HepG2 (cell line): ENCODE data around the gene LCE3B.

Experiments used
- ASH2L ChIP-seq: fragments of 300-600, 200-600 bp; sonication (generic); IDR thresholded peaks from 2 replicates; pipeline ENCODE4 v1.7.0; 2017; ENCODE audit warnings: low read depth, mild to moderate bottlenecking, moderate library complexity, mixed read lengths, low read length; ENCODE audit not compliant: insufficient read length
- FOXC1 ChIP-seq: sonication (generic); formaldehyde crosslinking; IDR thresholded peaks from 2 replicates; pipeline ENCODE4 v1.8.0; 2022; ENCODE audit warnings: mild to moderate bottlenecking, missing genetic modification reagents, borderline replicate concordance
- POLR2A ChIP-seq, 2 experiments: IDR thresholded peaks; 2 replicates each; pipeline ENCODE4 v1.6.1; 2011; ENCODE audit warnings: low read depth in 2 of 2, low read length in 2 of 2, mild to moderate bottlenecking in 1 of 2, moderate library complexity in 1 of 2; ENCODE audit not compliant: insufficient read depth in 1 of 2
- TAF1 ChIP-seq: sonication (generic); formaldehyde crosslinking; IDR thresholded peaks from 2 replicates; pipeline ENCODE4 v1.4.0; 2020; ENCODE audit warnings: missing genetic modification reagents
- ZNF124 ChIP-seq: sonication (generic); formaldehyde crosslinking; IDR thresholded peaks from 2 replicates; pipeline ENCODE4 v1.4.0; 2020; ENCODE audit warnings: missing genetic modification reagents
- ZNF709 ChIP-seq: sonication (generic); formaldehyde crosslinking; IDR thresholded peaks from 2 replicates; pipeline ENCODE4 v1.5.0; 2020; ENCODE audit warnings: mild to moderate bottlenecking, missing genetic modification reagents

- no peak for TF ChIP-seq POLR2A (IDR thresholded peaks at IDR 0.05; ENCODE audit: insufficient read depth in 1 of 2, low read depth in 2 of 2, low read length in 2 of 2)
- no peak for TF ChIP-seq FOXC1 (CRISPR knock-in tag)
- TF ChIP-seq ZNF124: no peak
- no peak for TF ChIP-seq ZNF709
- no peak for TF ChIP-seq ASH2L
- TF ChIP-seq TAF1: no peak
Measured at GRCh38 chr1:152657677-152658076, 44.1 kb downstream of the LCE3B start.
